Thyroid gland (tissue), 4 donors: ENCODE measurements around the gene OR1J4.

Experiments
- CTCF ChIP-seq, 6 experiments: fragments of 200-600 bp in 3 of 6; fragments of 450-650 bp in 3 of 6; sonication (generic) in 3 of 6; IDR thresholded peaks; one replicate each; pipeline ENCODE4 v1.5.1; 2016 to 2019; ENCODE audit warnings: antibody characterized with exemption in 6 of 6, mild to moderate bottlenecking in 2 of 6, inconsistent platforms in 1 of 6, moderate library complexity in 1 of 6
- POLR2A ChIP-seq, 2 donors: fragments of 450-650 bp; IDR thresholded peaks; one replicate each; pipeline ENCODE4 v1.6.1; 2017; ENCODE audit warnings: antibody characterized with exemption in 2 of 2, mild to moderate bottlenecking in 2 of 2, moderate library complexity in 1 of 2

DNA sequence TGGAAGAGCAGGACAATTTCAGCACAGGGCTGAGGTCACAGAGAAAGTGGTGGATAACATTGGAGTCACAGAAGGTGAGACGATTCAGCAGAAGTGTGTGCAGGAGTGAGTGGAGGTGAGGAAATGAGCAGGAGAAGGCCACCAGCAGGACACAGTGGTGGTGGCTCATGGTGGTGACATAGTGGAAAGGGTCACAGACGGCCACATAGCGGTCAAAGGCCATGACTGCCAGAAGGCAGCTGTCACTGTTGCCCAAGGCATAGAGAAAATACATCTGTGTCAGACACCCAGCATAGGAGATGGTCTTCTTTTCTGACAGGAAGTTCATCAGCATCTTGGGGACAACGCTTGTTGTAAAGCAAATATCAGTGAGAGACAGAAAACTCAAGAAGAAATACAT is 49.0 kb downstream of the OR1J4 start:
- TF ChIP-seq CTCF (IDR thresholded peaks at IDR 0.05) (no peak), POLR2A (IDR thresholded peaks at IDR 0.05) (no peak)
